ENCODE measurements around the gene SLC36A4.
"Not testable (repeated sequence)": the region's sequence is repeated elsewhere in the genome, so short reads cannot be mapped to it uniquely, and the experiment has no call there.

Gene SLC36A4

GRCh38 chr11:93122535-93123235, 75.1 kb downstream of the SLC36A4 start:
- no peak for DNase-seq (ENCODE audit: low read depth)

- no peak for DNase-seq (ENCODE audit: low read depth)
These were observed 79.5 kb downstream of the SLC36A4 start for GRCh38 chr11:93118276-93118675.

GRCh38 chr11:93117565-93117964, 80.2 kb downstream of the SLC36A4 start:
- DNase-seq (ENCODE audit: low read depth) = no peak

- DNase-seq (ENCODE audit: low read depth) = no peak
These were observed 81.0 kb downstream of the SLC36A4 start for GRCh38 chr11:93116641-93117441.

GRCh38 chr11:93114304-93114703, 83.5 kb downstream of the SLC36A4 start:
- no peak for DNase-seq (ENCODE audit: low read depth)

- no peak for DNase-seq (ENCODE audit: low read depth)
These were observed 84.0 kb downstream of the SLC36A4 start for GRCh38 chr11:93113824-93114223.

GRCh38 chr11:93111147-93111546, 86.6 kb downstream of the SLC36A4 start:
- DNase-seq (ENCODE audit: low read depth) = not testable (repeated sequence)

- no peak for DNase-seq (ENCODE audit: low read depth)
These were observed 97.6 kb downstream of the SLC36A4 start for GRCh38 chr11:93100211-93100610.

GRCh38 chr11:93099806-93100205, 98.0 kb downstream of the SLC36A4 start:
- DNase-seq (ENCODE audit: low read depth) = no peak

Data from activated T-cell treated with anti-CD3 and anti-CD28 coated beads for 24 hours (primary cell).